ENCODE results near the gene CLRN1.

- no peak for TF ChIP-seq POLR2AphosphoS5 (IDR thresholded peaks at IDR 0.05)
- TF ChIP-seq CTCF (IDR thresholded peaks at IDR 0.05), result no peak
Measured at GRCh38 chr3:150885535-150885934, 87.0 kb downstream of the CLRN1 start.

Data from sigmoid colon (tissue), 4 donors.